HEK293T (cell line): ENCODE measurements around the gene ALK.

Experiments
- CTBP1 ChIP-seq: fragments of 450-650 bp; IDR thresholded peaks from 2 replicates; pipeline ENCODE4 v1.6.1; 2016; ENCODE audit warnings: borderline replicate concordance
- ELF4 ChIP-seq: fragments of 450-650 bp; IDR thresholded peaks from 2 replicates; pipeline ENCODE4 v1.6.1; 2017; ENCODE audit warnings: antibody characterized with exemption
- FOXM1 ChIP-seq: fragments of 450-650 bp; IDR thresholded peaks from 2 replicates; pipeline ENCODE4 v1.6.1; 2017; ENCODE audit warnings: mild to moderate bottlenecking, borderline replicate concordance
- LEF1 ChIP-seq: fragments of 450-650 bp; IDR thresholded peaks from 2 replicates; pipeline ENCODE4 v1.6.1; 2017; ENCODE audit warnings: mild to moderate bottlenecking, borderline replicate concordance
- PKNOX1 ChIP-seq: fragments of 450-650 bp; IDR thresholded peaks from 2 replicates; pipeline ENCODE4 v1.6.1; 2016
- SP1 ChIP-seq: fragments of 450-650 bp; IDR thresholded peaks from 2 replicates; pipeline ENCODE4 v1.6.1; 2017
- SUZ12 ChIP-seq: fragments of 450-650 bp; IDR thresholded peaks from 2 replicates; pipeline ENCODE4 v1.6.1; 2016; ENCODE audit warnings: mild to moderate bottlenecking
- TARDBP ChIP-seq: fragments of 450-650 bp; IDR thresholded peaks from 2 replicates; pipeline ENCODE4 v1.6.1; 2016
- ZNF384 ChIP-seq: fragments of 450-650 bp; IDR thresholded peaks from 2 replicates; pipeline ENCODE4 v1.6.1; 2016

- no peak for TF ChIP-seq ZNF384
- TF ChIP-seq CTBP1: no peak
- no peak for TF ChIP-seq SUZ12
- no peak for TF ChIP-seq ELF4
- no peak for TF ChIP-seq LEF1
- TF ChIP-seq FOXM1: no peak
- TF ChIP-seq PKNOX1: no peak
- no peak for TF ChIP-seq TARDBP
- no peak for TF ChIP-seq SP1
These were observed 215.8 kb downstream of the ALK start for GRCh38 chr2:29705616-29706015.
